GM19455 (cell line): Measurements from ENCODE around the gene FBLL1.
"Not testable (repeated sequence)": the region's sequence is repeated elsewhere in the genome, so short reads cannot be mapped to it uniquely, and the experiment has no call there.

ENCODE experiments used
- ATAC-seq: cut with Tn5 transposase; IDR thresholded peaks from one replicate; pipeline ENCODE4 v1.9.1; 2021; ENCODE audit not compliant: unreplicated experiment

The FBLL1 gene

GRCh38 chr5:168552146-168552545, 23.0 kb downstream of the FBLL1 start:
- no peak for ATAC-seq

GRCh38 chr5:168553377-168554130, 24.4 kb downstream of the FBLL1 start:
- ATAC-seq, result no peak

- no peak for ATAC-seq
Observed at GRCh38 chr5:168557389-168557788, 28.3 kb downstream of the FBLL1 start.

- ATAC-seq, result no peak
Observed at GRCh38 chr5:168562279-168562678, 33.2 kb downstream of the FBLL1 start.

- ATAC-seq, result no peak
Observed at GRCh38 chr5:168563959-168564358, 34.9 kb downstream of the FBLL1 start.

GRCh38 chr5:168568738-168569137, 39.6 kb downstream of the FBLL1 start:
- no peak for ATAC-seq

GRCh38 chr5:168570490-168571328, 41.6 kb downstream of the FBLL1 start:
- no peak for ATAC-seq

- not testable (repeated sequence) for ATAC-seq
Observed at GRCh38 chr5:168573663-168574062, 44.6 kb downstream of the FBLL1 start.

GRCh38 chr5:168574156-168574555, 45.1 kb downstream of the FBLL1 start:
- not testable (repeated sequence) for ATAC-seq

- no peak for ATAC-seq
Observed at GRCh38 chr5:168575391-168576372, 46.6 kb downstream of the FBLL1 start.

GRCh38 chr5:168578006-168578405, 48.9 kb downstream of the FBLL1 start:
- ATAC-seq, result no peak

- ATAC-seq, result peak; percentile 61
Observed at GRCh38 chr5:168578538-168579487, 49.7 kb downstream of the FBLL1 start, which contains the start of gene PANK3. Gene PANK3 (minus strand): TSS chr5:168579368. CDS start chr5:168579283, 85 bp downstream.

GRCh38 chr5:168579488-168580226, 50.6 kb downstream of the FBLL1 start:
- ATAC-seq, result peak; percentile 93

- no peak for ATAC-seq
Observed at GRCh38 chr5:168580227-168580508, 51.1 kb downstream of the FBLL1 start.
